AG04450 (cell line): Measurements from ENCODE around the gene ZP1. TPM values are rescaled to one million over a fixed set of nuclear protein-coding genes. Genes with fewer than 3 reads are reported as not detected.

Experiments
- CTCF ChIA-PET: fragments of 300-600, 350-600 bp; formaldehyde crosslinking; extraction: SDS; loops from one replicate; lab custom pipeline; 2022; ENCODE audit warnings: antibody characterized with exemption, inconsistent platforms; lab: Charles Lee
- POLR2A ChIA-PET: fragments of 350-600 bp; formaldehyde crosslinking; extraction: SDS; loops from one replicate; lab custom pipeline; 2021; ENCODE audit warnings: antibody characterized with exemption, inconsistent platforms; lab: Yijun Ruan, JAX
- DNase-seq: peaks from one replicate; pipeline ENCODE4 v3.0.0-alpha.2; 2011; ENCODE audit warnings: low read depth, low spot score
- H3K27ac ChIP-seq: one replicate; pipeline ENCODE4 v1.5.1; 2012; ENCODE audit warnings: low read depth, low read length, control low read depth
- H3K27me3 ChIP-seq: one replicate; pipeline ENCODE4 v1.6.0; 2012; ENCODE audit warnings: low read length; ENCODE audit not compliant: control insufficient read depth, insufficient read depth
- H3K4me3 ChIP-seq: 2 replicates; pipeline ENCODE4 v1.5.1; 2011; ENCODE audit warnings: mild to moderate bottlenecking, low read depth, low read length, control low read depth
- H3K9me3 ChIP-seq: 2 replicates; pipeline ENCODE4 v1.5.1; 2012; ENCODE audit warnings: low read length; ENCODE audit not compliant: control insufficient read depth, insufficient read depth
- CTCF ChIP-seq: IDR thresholded peaks from 2 replicates; pipeline ENCODE4 v1.5.1; 2011; ENCODE audit warnings: low read depth, low read length, control low read depth, inconsistent platforms
- polyA plus RNA-seq: library from polyadenylated mRNA; depleted of rRNA; stranded (reverse); fragments of >200 nt; gene quantifications from 2 replicates; pipeline ENCODE4 v1.2.3, GENCODE V29; 2011

ZP1 gene
- polyA plus RNA-seq, 1 experiment, result 0.48 TPM

- H3K9me3 ChIP-seq, result no peaks in the 10 kb centered on the region; the same call in 1 of the 2 replicates
- H3K4me3 ChIP-seq, result no peak overlapping the region
- no peak overlapping the region for H3K27ac ChIP-seq
- ChIA-PET CTCF (interaction anchor here (0.9 to 4.7 kb wide), 7 partner anchors 11 to 274 kb away, joined by 3 to 35 read pairs (median 6); partner anchors contain the start of gene TMEM132A), POLR2A (interaction anchor here (0.7 to 1.6 kb wide), 2 partner anchors 8 to 449 kb away, joined by 3 to 6 read pairs; partner anchors contain the start of genes CYB561A3 and TMEM138)
- H3K27me3 ChIP-seq, result peaks cover 5% of the 10 kb centered on the region
- DNase-seq, result no peak
- no peak for TF ChIP-seq CTCF
These were observed 45.6 kb downstream of the ZP1 start for GRCh38 chr11:60912851-60913528.

- Histone ChIP-seq H3K4me3 (peak within 1 kb of the TSS; percentile 80), H3K27me3 (peaks cover 5% of the 10 kb centered on the region), H3K9me3 (no peaks in the 10 kb centered on the region; the same call in 1 of the 2 replicates), H3K27ac (peak within 1 kb of the TSS; percentile 96)
- ChIA-PET CTCF (interaction anchor here (0.9 to 4.7 kb wide), 7 partner anchors 10 to 273 kb away, joined by 3 to 35 read pairs (median 6); partner anchors contain the start of gene TMEM132A), POLR2A (interaction anchor here (0.7 to 1.6 kb wide), 3 partner anchors 9 to 448 kb away, joined by 3 to 6 read pairs (median 5); partner anchors contain the start of genes CYB561A3 and TMEM138)
- peak; percentile 59 for DNase-seq
- no peak for TF ChIP-seq CTCF
These were observed 46.7 kb downstream of the ZP1 start, which contains the start of gene TMEM109 for GRCh38 chr11:60913793-60914632. TSS of gene TMEM109 (plus strand) at chr11:60914158. CDS start at chr11:60919694, 5,536 bp downstream.

DNA sequence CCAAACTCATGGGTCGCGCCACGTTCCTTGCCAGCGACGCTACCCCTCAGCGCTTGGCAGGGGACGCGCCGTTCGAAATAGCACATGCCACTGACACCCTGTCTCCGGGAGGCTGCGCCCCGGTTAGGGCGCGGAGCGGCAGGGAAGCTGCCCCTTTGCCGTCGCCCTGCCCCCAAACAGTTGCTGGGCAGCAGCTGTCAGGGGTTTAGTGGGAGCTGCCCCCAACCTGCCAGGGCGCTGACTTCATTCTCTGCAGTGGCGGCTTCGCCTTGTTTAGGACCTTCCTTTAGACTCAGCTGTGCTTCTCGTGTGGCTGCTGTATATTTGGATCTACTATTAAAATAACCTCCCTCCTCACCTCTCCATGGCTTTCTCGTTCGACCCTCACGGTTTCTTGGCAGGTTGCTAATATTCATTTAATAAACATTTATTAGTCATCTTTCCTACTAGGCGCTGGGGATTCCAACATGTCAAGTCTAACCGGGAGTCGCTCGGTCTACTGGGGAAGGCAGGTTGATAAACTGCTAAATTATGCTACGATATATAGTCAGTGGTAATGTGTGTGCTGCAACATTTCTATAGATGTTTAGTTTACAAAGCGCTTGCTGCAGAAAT is 47.4 kb downstream of the ZP1 start:
- no peak for TF ChIP-seq CTCF
- POLR2A ChIA-PET, result interaction anchor here (0.8 to 1.6 kb wide), 3 partner anchors 9 to 12 kb away, joined by 3 to 6 read pairs (median 6); partner anchors contain the start of gene TMEM132A
- CTCF ChIA-PET, result interaction anchor here (0.9 to 4.7 kb wide), 9 partner anchors 10 to 273 kb away, joined by 3 to 35 read pairs (median 6); no protein-coding TSS in a partner anchor
- peak overlapping the region; percentile 80 for H3K4me3 ChIP-seq
- peak overlapping the region; percentile 75 for H3K27ac ChIP-seq
- no peaks in the 10 kb centered on the region; the same call in 1 of the 2 replicates for H3K9me3 ChIP-seq
- H3K27me3 ChIP-seq, result no peaks in the 10 kb centered on the region
- DNase-seq, result no peak

DNA sequence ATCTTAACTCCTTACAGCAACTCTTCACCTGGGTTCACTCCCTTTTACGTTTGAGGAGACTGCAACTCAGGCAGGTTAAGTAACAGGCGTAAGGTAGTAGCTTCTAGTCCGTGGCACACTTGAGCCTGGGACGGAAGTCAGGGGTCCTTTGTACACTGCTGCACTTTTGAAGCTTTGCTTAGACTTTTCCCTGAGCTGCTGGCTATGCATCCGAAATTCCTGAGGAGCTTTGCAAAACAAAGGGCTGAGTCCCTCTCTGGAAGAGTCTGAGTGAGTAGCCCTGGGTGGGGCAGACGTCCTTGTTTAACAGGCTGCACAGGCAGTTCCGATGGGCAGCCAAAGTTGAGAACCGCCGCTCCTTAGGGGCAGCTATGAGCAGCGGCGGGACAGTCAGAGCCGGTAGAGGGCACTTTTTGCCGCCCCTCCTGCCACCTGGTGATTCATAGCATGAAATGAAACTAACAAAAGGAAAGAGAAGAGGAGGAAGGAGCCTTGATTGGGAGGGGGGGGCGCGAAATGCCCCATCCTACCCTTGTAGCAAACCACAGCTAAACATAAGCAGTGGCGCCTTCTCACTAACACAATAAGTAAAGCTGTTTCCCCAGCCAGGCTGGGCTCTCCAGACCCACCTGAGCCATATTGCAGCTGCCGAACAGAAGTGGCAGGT is 48.0 kb downstream of the ZP1 start:
- Histone ChIP-seq H3K27ac (peak overlapping the region; percentile 75), H3K4me3 (peak overlapping the region; percentile 80), H3K9me3 (no peaks in the 10 kb centered on the region; the same call in 1 of the 2 replicates), H3K27me3 (no peaks in the 10 kb centered on the region)
- ChIA-PET CTCF (interaction anchor here (0.6 to 4.7 kb wide), 8 partner anchors 9 to 258 kb away, joined by 3 to 35 read pairs (median 4); partner anchors contain the start of gene TMEM132A), POLR2A (interaction anchor here (0.6 to 1.4 kb wide), 4 partner anchors 8 to 1935 kb away, joined by 3 to 6 read pairs (median 4); partner anchors contain the start of gene TMEM132A)
- no peak for DNase-seq
- TF ChIP-seq CTCF, result peak; percentile 38; the same call in 1 of the 2 replicates
